GM12878 (cell line): ENCODE results near the gene TIGD4. TPM values are rescaled to one million over a fixed set of nuclear protein-coding genes. Genes with fewer than 3 reads are reported as not detected.

Source experiments
- ATAC-seq: fragments of 200-7000 bp; cut with Tn5 transposase; 3 replicates; pipeline ENCODE4 v1.9.1; 2020; ENCODE audit warnings: mild to moderate bottlenecking, moderate library complexity
- BruUV-seq: library from RNA; stranded (reverse); fragments of 400-500 nt; replicated peaks from 2 replicates; lab custom pipeline; 2021; lab: Mats Ljungman, UMichigan
- CTCF ChIA-PET: fragments of 300-600 bp; sonication (Branson Sonifier 250); formaldehyde crosslinking; extraction: SDS; loops from one replicate; lab custom pipeline; 2021; ENCODE audit warnings: inconsistent platforms; lab: Yijun Ruan, JAX
- POLR2A ChIA-PET: fragments of 350-600 bp; formaldehyde crosslinking; extraction: SDS; loops from one replicate; lab custom pipeline; 2021; ENCODE audit warnings: inconsistent platforms; lab: Charles Lee
- RAD21 ChIA-PET: fragments of 300-600 bp; sonication (Branson Sonifier 250); formaldehyde crosslinking; loops from one replicate; lab custom pipeline; 2023; ENCODE audit warnings: antibody characterized with exemption; ENCODE audit not compliant: unreplicated experiment; lab: Charles Lee
- SMC1A ChIA-PET: fragments of 300-600 bp; sonication (Branson Sonifier 250); formaldehyde crosslinking; loops from one replicate; lab custom pipeline; 2023; ENCODE audit not compliant: unreplicated experiment, uncharacterized antibody; lab: Charles Lee
- DNase-seq: peaks from one replicate; pipeline ENCODE4 v3.0.0-alpha.2; 2011; ENCODE audit warnings: low read depth, low spot score
- FAIRE-seq: peaks from 3 replicates; lab custom pipeline; 2011; peaks lifted over from hg19 to GRCh38; lab: Jason Lieb, UNC
- H2AFZ ChIP-seq: 2 replicates; pipeline ENCODE4 v1.6.0; 2011; ENCODE audit warnings: low read depth, low read length, control low read depth; ENCODE audit not compliant: control insufficient read depth
- H3K27ac ChIP-seq: 2 replicates; pipeline ENCODE4 v1.5.1; 2011; ENCODE audit warnings: control low read depth; ENCODE audit not compliant: control insufficient read depth, insufficient read depth
- H3K27me3 ChIP-seq, 2 experiments: replicated peaks in 1 of 2; 2 replicates each; pipeline versions ENCODE4 v1.6.0 to v1.6.1; 2011; ENCODE audit warnings: low read length in 1 of 2; ENCODE audit not compliant: control insufficient read depth in 2 of 2, insufficient read depth in 2 of 2
- H3K36me3 ChIP-seq, 2 experiments: 2 replicates each; pipeline ENCODE4 v1.5.1; 2011; ENCODE audit warnings: low read length in 1 of 2; ENCODE audit not compliant: control insufficient read depth in 2 of 2, insufficient read depth in 2 of 2
- H3K4me1 ChIP-seq: 2 replicates; pipeline ENCODE4 v1.6.1; 2011; ENCODE audit warnings: mild to moderate bottlenecking, low read length, moderate library complexity, mixed read lengths; ENCODE audit not compliant: control insufficient read depth, insufficient read depth
- H3K4me2 ChIP-seq: 2 replicates; pipeline ENCODE4 v1.6.0; 2011; ENCODE audit warnings: control low read depth; ENCODE audit not compliant: control insufficient read depth, insufficient read depth
- H3K4me3 ChIP-seq: fragments of 200-600 bp; sonication (generic); 2 replicates; pipeline ENCODE4 v1.5.1; 2016
- H3K79me2 ChIP-seq: 2 replicates; pipeline ENCODE4 v1.6.0; 2011; ENCODE audit warnings: low read length; ENCODE audit not compliant: control insufficient read depth, insufficient read depth
- H3K9ac ChIP-seq: 2 replicates; pipeline ENCODE4 v1.8.0; 2011; ENCODE audit warnings: low read length, control low read depth, mixed read lengths; ENCODE audit not compliant: control insufficient read depth, insufficient read depth
- H3K9me3 ChIP-seq: replicated peaks from 3 replicates; pipeline ENCODE4 v1.5.1; 2011; ENCODE audit warnings: mild to moderate bottlenecking, low read length; ENCODE audit not compliant: control insufficient read depth, insufficient read depth
- H4K20me1 ChIP-seq: 2 replicates; pipeline ENCODE4 v1.6.0; 2011; ENCODE audit not compliant: control insufficient read depth, insufficient read depth
- ASH2L ChIP-seq: fragments of 300-600, 200-600 bp; sonication (generic); IDR thresholded peaks from 2 replicates; pipeline ENCODE4 v1.6.1; 2017; ENCODE audit warnings: low read depth, mild to moderate bottlenecking, borderline replicate concordance
- GABPA ChIP-seq: IDR thresholded peaks from 2 replicates; pipeline ENCODE4 v1.6.1; 2014; ENCODE audit warnings: antibody characterized with exemption, low read depth, mild to moderate bottlenecking, inconsistent platforms
- GATAD2B ChIP-seq: fragments of 450-650 bp; conservative IDR thresholded peaks from 2 replicates; pipeline ENCODE4 v1.6.1; 2017; ENCODE audit warnings: low read depth, mild to moderate bottlenecking, moderate library complexity
- JUNB ChIP-seq: IDR thresholded peaks from 2 replicates; pipeline ENCODE4 v1.6.1; 2016; ENCODE audit warnings: antibody characterized with exemption, mild to moderate bottlenecking
- MYC ChIP-seq: IDR thresholded peaks from 2 replicates; pipeline ENCODE4 v1.6.1; 2011; ENCODE audit warnings: mild to moderate bottlenecking, low read length, moderate library complexity, inconsistent platforms; ENCODE audit not compliant: insufficient read depth, insufficient replicate concordance, insufficient read length, severe bottlenecking
- NRF1 ChIP-seq: conservative IDR thresholded peaks from 2 replicates; pipeline ENCODE4 v1.6.1; 2011; ENCODE audit warnings: mild to moderate bottlenecking, low read depth, low read length, improper control_type of control experiment
- PAX8 ChIP-seq: fragments of 450-650 bp; IDR thresholded peaks from 2 replicates; pipeline ENCODE4 v1.6.1; 2017; ENCODE audit warnings: mild to moderate bottlenecking, moderate library complexity
- SMARCA5 ChIP-seq: fragments of 450-650 bp; IDR thresholded peaks from 2 replicates; pipeline ENCODE4 v1.6.1; 2017; ENCODE audit warnings: mild to moderate bottlenecking
- ZSCAN29 ChIP-seq: fragments of 450-650 bp; IDR thresholded peaks from 2 replicates; pipeline ENCODE4 v1.6.1; 2017; ENCODE audit warnings: mild to moderate bottlenecking, moderate library complexity
- in situ Hi-C: fragments of 300-500 bp; cut with MboI; formaldehyde crosslinking; loops from 9 replicates; pipeline ENCODE4 v1.14.3; 2018; ENCODE audit warnings: mixed read lengths
- intact Hi-C: fragments of 100-400 bp; cut with micrococcal nuclease; formaldehyde crosslinking; loops from one replicate; pipeline ENCODE4 v1.14.2; 2022; ENCODE audit not compliant: unreplicated experiment
- polyA plus RNA-seq, 11 experiments: library from polyadenylated mRNA; depleted of rRNA in 4 of 11; unstranded in 6 of 11; stranded (reverse) in 5 of 11; fragments of >200 nt; fragmentation: Nextera tagmentation in 4 of 11; fragmentation: Illumina TruSeq in 1 of 11; extraction: Ambion mirVana in 4 of 11; extraction: Trizol in 1 of 11; gene quantifications; 1 replicate in 1 of 11; 2 replicates in 10 of 11; pipeline versions ENCODE4 v1.2.1 to v1.2.3, GENCODE V29; 2011 to 2016; ENCODE audit warnings: inconsistent platforms in 2 of 11, missing spikeins in 2 of 11, low read depth in 1 of 11
- total RNA-seq, 4 experiments: library from RNA; depleted of rRNA in 3 of 4; stranded (reverse); fragments of >200 nt in 3 of 4; fragmentation: Illumina TruSeq in 1 of 4; extraction: Trizol in 1 of 4; gene quantifications; 2 replicates each; pipeline versions ENCODE4 v1.2.1 to v1.2.3, GENCODE V29; 2013 to 2021
- TF ChIP-seq, protein P1 (sequence below): fragments of 450-650 bp; IDR thresholded peaks from 2 replicates; pipeline ENCODE4 v1.6.1; 2017; ENCODE audit warnings: borderline replicate concordance
- TF ChIP-seq, protein P2 (sequence below): IDR thresholded peaks from 2 replicates; pipeline ENCODE4 v1.6.1; 2011; ENCODE audit warnings: mild to moderate bottlenecking, low read depth, low read length, moderate library complexity; ENCODE audit not compliant: insufficient replicate concordance
- TF ChIP-seq, protein P3 (sequence below): IDR thresholded peaks from 2 replicates; pipeline ENCODE4 v1.6.1; 2011; ENCODE audit warnings: borderline replicate concordance, low read depth, mild to moderate bottlenecking, moderate library complexity, low read length; ENCODE audit not compliant: insufficient read depth, poor library complexity, severe bottlenecking
- TF ChIP-seq, protein P4 (sequence below): IDR thresholded peaks from 2 replicates; pipeline ENCODE4 v1.6.1; 2011; ENCODE audit warnings: borderline replicate concordance, low read depth, mild to moderate bottlenecking, moderate library complexity, mixed read lengths, low read length; ENCODE audit not compliant: insufficient read depth; ENCODE audit errors: extremely low read length
- TF ChIP-seq, protein P5 (sequence below): fragments of 450-650 bp; IDR thresholded peaks from 2 replicates; pipeline ENCODE4 v1.6.1; 2014; ENCODE audit warnings: mild to moderate bottlenecking

Gene TIGD4
- total and polyA plus RNA-seq, 10 of the 15 experiments (the other 5 are each of a cell fraction or from before 2014, with no cell fraction given) = 0.20 to 1.6 (median 0.48) TPM

DNA sequence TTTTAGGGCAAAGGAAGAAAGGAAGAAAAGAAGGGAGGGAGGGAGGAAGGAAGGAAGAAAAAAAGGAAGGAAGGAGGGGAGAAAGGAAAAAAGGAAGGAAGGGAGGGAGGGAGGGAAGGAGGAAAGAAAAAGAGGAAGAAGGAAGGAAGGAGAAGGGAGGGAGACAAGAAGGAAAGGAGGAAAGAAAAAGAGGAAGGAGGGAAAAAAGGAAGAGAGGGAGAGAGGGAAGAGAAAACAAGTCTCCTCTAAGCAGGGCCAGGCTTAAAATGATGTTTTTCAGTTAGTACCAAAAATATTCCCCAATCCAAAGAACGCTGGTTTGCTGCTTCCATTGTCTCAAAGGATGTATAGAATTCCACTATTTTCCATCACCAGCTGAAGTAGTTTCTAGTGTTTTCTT, 2.0 kb downstream of the TIGD4 start (continued):
- TF ChIP-seq NRF1 = no peak

DNA sequence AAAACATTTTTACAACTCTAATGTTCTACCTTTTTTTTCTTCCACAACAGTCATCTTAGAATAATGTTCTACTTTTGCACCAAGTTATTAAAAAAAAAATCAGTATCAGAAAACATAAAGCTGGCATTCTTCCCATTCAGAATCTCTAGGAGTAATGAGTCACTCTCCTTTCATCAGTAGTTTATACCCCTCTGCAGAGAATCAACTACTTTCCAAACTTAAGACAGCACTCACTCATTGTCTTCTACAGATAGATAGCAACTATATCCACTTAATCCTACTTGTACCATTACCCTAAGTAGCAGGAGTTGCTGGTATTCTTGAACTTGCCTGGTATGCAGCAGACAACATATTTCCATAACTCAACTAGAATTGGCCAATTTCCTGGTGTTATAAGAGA, 3.2 kb downstream of the TIGD4 start:
- Histone ChIP-seq H4K20me1 (no peaks in the 10 kb centered on the region), H3K4me1 (peaks cover 11% of the 10 kb centered on the region), H3K79me2 (peaks cover 20% of the 10 kb centered on the region), H3K27ac (no peak overlapping the region), H2AFZ (no peak overlapping the region), H3K27me3 (no peaks in the 10 kb centered on the region), H3K4me2 (no peak overlapping the region), H3K9me3 (no peaks in the 10 kb centered on the region), H3K4me3 (no peak overlapping the region), H3K9ac (no peak overlapping the region), H3K36me3 (no peaks in the 10 kb centered on the region)
- POLR2A ChIA-PET = no interaction called here
- SMC1A ChIA-PET = interaction anchor here (0.7 kb wide), 2 partner anchors 275 to 722 kb away, joined by 3 read pairs; no protein-coding TSS in a partner anchor
- intact Hi-C loops = loop anchor here (5.0 kb wide), 1 partner anchor 134 kb away; no protein-coding TSS in a partner anchor
- ATAC-seq = no peak
- RAD21 ChIA-PET = no interaction called here
- DNase-seq = no peak
- CTCF ChIA-PET = interaction anchor here (1.0 kb wide), 1 partner anchor 309 kb away, joined by 5 read pairs; no protein-coding TSS in a partner anchor
- no peak for FAIRE-seq
- in situ Hi-C loops = loop anchor here (25.0 kb wide), 1 partner anchor 1664 kb away; no protein-coding TSS in a partner anchor
- BruUV-seq = no TSS peak
- TF ChIP-seq, protein P1, sequence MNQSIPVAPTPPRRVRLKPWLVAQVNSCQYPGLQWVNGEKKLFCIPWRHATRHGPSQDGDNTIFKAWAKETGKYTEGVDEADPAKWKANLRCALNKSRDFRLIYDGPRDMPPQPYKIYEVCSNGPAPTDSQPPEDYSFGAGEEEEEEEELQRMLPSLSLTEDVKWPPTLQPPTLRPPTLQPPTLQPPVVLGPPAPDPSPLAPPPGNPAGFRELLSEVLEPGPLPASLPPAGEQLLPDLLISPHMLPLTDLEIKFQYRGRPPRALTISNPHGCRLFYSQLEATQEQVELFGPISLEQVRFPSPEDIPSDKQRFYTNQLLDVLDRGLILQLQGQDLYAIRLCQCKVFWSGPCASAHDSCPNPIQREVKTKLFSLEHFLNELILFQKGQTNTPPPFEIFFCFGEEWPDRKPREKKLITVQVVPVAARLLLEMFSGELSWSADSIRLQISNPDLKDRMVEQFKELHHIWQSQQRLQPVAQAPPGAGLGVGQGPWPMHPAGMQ = no peak
- TF ChIP-seq SMARCA5 (no peak), GATAD2B (no peak), MYC (no peak), GABPA (no peak), ASH2L (no peak), JUNB (no peak), ZSCAN29 (no peak), PAX8 (no peak)
- TF ChIP-seq, protein P2, sequence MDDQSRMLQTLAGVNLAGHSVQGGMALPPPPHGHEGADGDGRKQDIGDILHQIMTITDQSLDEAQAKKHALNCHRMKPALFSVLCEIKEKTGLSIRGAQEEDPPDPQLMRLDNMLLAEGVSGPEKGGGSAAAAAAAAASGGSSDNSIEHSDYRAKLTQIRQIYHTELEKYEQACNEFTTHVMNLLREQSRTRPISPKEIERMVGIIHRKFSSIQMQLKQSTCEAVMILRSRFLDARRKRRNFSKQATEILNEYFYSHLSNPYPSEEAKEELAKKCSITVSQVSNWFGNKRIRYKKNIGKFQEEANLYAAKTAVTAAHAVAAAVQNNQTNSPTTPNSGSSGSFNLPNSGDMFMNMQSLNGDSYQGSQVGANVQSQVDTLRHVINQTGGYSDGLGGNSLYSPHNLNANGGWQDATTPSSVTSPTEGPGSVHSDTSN = no peak
- TF ChIP-seq, protein P3, sequence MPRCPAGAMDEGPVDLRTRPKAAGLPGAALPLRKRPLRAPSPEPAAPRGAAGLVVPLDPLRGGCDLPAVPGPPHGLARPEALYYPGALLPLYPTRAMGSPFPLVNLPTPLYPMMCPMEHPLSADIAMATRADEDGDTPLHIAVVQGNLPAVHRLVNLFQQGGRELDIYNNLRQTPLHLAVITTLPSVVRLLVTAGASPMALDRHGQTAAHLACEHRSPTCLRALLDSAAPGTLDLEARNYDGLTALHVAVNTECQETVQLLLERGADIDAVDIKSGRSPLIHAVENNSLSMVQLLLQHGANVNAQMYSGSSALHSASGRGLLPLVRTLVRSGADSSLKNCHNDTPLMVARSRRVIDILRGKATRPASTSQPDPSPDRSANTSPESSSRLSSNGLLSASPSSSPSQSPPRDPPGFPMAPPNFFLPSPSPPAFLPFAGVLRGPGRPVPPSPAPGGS = no peak
- TF ChIP-seq, protein P4, sequence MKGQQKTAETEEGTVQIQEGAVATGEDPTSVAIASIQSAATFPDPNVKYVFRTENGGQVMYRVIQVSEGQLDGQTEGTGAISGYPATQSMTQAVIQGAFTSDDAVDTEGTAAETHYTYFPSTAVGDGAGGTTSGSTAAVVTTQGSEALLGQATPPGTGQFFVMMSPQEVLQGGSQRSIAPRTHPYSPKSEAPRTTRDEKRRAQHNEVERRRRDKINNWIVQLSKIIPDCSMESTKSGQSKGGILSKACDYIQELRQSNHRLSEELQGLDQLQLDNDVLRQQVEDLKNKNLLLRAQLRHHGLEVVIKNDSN = no peak
- TF ChIP-seq, protein P5, sequence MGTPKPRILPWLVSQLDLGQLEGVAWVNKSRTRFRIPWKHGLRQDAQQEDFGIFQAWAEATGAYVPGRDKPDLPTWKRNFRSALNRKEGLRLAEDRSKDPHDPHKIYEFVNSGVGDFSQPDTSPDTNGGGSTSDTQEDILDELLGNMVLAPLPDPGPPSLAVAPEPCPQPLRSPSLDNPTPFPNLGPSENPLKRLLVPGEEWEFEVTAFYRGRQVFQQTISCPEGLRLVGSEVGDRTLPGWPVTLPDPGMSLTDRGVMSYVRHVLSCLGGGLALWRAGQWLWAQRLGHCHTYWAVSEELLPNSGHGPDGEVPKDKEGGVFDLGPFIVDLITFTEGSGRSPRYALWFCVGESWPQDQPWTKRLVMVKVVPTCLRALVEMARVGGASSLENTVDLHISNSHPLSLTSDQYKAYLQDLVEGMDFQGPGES = no peak
